Right ventricle myocardium inferior (tissue), 1 donor: ENCODE results near the gene SEC14L1. TPM values are rescaled to one million over a fixed set of nuclear protein-coding genes. Genes with fewer than 3 reads are reported as not detected.
A peak's percentile ranks its signal among the peaks of the same experiment; 100 is the strongest.
"Not testable (repeated sequence)": the region's sequence is repeated elsewhere in the genome, so short reads cannot be mapped to it uniquely, and the experiment has no call there.

Experiments used
- ATAC-seq: fragments of 200-7000 bp; cut with Tn5 transposase; one replicate; pipeline ENCODE4 v1.9.1; 2020; ENCODE audit warnings: mild to moderate bottlenecking, moderate library complexity
- DNase-seq: peaks from one replicate; pipeline ENCODE4 v3.0.0; 2021; ENCODE audit errors: missing footprints
- intact Hi-C: fragments of 100-400 bp; cut with DNase I; formaldehyde crosslinking; loops from one replicate; pipeline ENCODE4 v1.11.0; 2022
- total RNA-seq: library from RNA; stranded (reverse); fragmentation: NEBNext Ultra II Directional; extraction: Animal tissue kit (Norgen Biotek cat#: 25700); gene quantifications from one replicate; pipeline ENCODE4 v1.2.1, GENCODE V29; 2021
- donor health status: DM: no; HTN: yes; CAD: no; lungs with severe emphysema.

Gene SEC14L1
- total RNA-seq, 1 donor from 2014 or later: 65.5 TPM

DNA sequence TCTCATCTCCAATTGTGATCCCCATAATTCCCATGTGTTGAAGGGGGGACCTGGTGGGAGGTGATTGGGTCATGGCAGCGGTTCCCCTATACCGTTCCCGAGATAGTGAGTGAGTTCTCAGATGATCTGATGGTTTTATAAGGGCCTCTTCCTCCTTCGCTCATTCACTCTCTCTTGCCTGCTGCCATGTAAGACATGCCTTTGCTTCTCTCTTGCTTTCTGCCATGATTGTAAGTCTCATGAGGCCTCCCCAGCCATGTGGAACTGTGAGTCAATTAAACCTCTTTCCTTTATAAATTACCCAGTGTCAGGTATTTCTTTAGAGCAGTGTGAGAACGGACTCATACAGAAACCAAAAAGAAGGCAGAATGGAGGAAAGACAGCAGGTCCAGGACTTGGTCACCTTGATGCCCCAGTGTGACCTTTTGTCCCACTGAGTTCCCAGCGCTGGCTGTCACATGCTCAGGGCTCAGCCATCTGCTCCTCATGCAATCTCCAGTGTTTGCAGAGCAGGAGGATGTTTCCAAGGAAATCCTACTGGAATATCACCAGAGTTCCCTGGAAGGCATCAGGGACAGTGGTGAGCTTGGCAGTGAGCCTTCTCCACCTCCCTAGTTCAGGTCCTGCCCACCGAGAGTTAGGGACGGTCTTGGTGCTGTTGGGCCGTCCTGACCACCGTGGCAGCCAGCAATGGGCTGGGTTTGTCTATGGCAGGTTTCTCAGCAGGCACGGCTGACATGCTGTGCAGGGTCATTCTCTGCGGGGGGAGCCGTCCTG lies 96.7 kb downstream of the SEC14L1 start:
- DNase-seq (no peak), ATAC-seq (peak; percentile 37)
- intact Hi-C loops: no loop called here

DNA sequence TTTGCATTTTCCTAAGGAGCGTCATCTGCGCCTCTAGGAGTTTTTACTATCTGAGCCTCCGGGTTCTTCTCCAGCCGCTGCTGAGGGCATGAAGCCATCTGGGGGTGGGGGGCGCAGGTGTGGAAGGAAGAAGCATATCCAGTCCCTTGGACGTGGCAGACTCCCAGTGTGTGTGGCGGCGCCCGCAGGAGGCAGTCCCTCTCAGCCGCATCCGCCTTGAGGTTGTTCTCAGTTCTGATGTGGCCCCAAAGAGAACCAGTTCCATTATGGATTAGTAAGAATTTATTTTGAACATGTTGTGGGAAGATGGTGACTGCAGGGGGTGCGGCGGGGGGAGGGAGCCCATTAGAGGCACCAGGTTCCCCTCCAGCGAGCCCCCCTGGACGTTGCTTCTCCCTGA lies 100.2 kb downstream of the SEC14L1 start:
- intact Hi-C loops: no loop called here
- DNase-seq: no peak
- no peak for ATAC-seq

GRCh38 chr17:77242118-77242851 lies 101.5 kb downstream of the SEC14L1 start:
- DNase-seq: no peak
- intact Hi-C loops: no loop called here
- ATAC-seq: no peak

GRCh38 chr17:77245162-77245926 lies 104.6 kb downstream of the SEC14L1 start:
- intact Hi-C loops: no loop called here
- DNase-seq (no peak), ATAC-seq (no peak)

DNA sequence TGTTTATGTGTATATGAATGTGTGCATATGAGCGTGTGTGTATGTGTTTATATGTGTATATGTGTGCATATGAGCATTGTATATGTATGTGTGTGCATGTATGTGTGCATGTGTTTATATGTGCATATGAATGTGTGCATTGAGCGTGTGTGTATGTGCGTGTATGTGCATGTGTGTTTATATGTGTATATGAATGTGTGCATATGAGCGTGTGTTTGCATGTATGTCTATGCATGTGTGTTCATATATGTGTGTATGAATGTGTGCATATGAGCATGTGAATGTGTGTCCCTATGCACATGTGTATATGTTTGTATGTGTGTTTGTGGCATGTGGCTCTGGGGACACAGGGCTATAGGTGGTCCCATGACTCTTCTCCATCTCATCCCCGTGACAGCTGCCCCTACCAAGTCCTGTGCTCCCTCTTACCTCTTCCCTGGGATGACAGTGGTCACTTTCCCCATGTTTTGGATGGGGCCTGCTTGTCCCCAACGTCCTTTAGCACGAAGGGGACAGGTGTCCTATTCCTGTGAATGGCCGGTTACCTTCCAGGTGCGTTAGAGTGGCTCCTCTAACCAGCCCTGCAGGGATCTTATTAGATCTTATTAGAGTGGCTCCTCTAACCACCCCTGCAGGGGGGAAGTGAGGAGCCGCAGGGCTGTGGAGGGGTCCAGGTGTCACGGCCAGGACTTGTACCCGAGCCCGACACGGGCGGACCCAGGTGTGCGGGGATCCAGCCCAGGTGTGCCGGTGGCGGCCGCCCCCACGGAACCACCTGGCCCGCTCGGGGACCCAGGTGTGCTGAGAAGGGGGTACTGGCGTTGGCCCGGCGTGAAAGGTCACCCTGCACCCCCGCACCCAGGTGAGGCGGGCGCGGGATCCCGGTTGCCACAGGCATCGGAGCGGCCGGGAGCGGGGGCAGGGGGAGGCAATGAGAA lies 105.6 kb downstream of the SEC14L1 start:
- DNase-seq: no peak
- intact Hi-C loops: loop anchor here (1.0 to 2.0 kb wide), 2 partner anchors 160 to 380 kb away; no protein-coding TSS in a partner anchor

DNA sequence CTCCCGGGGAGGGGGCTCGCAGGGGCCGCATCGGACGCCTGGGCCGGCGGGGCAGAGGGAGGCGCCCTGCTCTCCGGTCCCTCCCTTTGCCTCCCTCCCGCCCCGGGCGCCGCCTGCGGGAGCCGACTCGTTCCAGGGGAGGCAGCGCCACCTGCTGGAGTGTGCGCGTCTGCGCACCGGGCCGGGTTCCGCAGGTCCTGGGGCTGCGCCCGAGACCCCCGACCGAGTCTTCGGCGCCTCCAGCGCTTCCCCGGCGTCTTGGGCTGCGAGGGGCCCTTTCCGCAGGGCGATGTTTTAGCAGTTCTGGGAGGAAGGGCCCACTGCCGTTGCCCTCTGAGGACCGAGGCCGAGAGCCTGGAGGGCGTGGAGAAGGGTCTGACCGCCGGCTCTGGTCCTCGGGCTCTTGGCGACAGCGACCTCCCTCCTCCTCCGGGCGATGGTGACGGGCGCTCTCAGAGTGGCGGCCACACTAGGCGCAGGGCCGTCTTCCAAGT lies 106.3 kb downstream of the SEC14L1 start:
- intact Hi-C loops: loop anchor here (1.0 to 2.0 kb wide), 2 partner anchors 161 to 380 kb away; no protein-coding TSS in a partner anchor
- peak; percentile 94 for DNase-seq
- peak; percentile 96 for ATAC-seq

More for the DNA sequence above, 105.6 kb downstream of the SEC14L1 start:
- peak; percentile 25 for ATAC-seq

- no peak for ATAC-seq
These were observed 106.8 kb downstream of the SEC14L1 start for GRCh38 chr17:77247609-77248008.

DNA sequence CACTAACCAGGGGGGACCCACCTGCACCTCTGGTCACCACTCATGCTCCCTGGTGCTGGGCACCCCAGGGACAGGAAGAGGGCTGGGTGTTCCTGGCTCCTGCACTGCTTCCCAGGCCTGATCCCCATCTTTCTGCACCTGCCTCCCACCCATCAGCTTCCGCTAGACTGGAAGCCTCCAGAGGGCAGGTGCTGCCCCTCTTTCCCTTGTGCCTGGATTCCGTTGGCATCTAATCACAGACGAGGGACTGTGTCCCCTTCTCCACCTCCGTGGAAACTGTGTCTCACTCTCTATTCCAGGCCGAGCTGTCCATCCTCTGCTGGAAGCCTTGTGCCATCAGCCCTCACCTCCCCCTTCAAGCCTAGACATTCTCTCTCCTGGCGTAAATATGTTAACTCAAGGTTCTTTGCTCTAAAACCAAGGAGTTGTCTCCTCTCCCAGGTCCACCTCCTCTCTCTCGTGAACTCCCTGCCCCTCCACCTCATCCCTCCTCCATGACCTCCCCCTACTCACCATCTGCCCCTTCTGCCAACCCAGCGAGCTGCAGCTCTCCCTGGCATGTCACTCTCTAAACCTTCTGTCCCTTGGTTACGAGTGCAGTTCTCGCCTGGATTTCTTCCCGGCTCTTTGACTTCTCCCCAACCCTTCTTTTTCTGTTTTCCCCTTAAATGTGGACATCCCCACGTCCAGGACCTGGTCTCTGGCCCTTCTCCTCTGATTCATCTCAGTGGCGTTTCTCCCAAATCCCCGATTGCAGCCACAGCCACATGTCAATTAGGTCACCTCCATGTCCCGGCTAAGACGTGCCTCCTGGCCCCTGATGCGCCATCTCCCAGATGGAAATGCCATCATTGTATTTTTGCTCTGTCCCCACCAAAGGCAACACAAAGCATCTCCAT lies 107.7 kb downstream of the SEC14L1 start:
- no peak for DNase-seq
- intact Hi-C loops: no loop called here
- ATAC-seq: no peak

More at GRCh38 chr17:77247609-77248008, 106.8 kb downstream of the SEC14L1 start:
- intact Hi-C loops: loop anchor here (1.0 to 2.0 kb wide), 2 partner anchors 161 to 381 kb away; no protein-coding TSS in a partner anchor
- DNase-seq: no peak

DNA sequence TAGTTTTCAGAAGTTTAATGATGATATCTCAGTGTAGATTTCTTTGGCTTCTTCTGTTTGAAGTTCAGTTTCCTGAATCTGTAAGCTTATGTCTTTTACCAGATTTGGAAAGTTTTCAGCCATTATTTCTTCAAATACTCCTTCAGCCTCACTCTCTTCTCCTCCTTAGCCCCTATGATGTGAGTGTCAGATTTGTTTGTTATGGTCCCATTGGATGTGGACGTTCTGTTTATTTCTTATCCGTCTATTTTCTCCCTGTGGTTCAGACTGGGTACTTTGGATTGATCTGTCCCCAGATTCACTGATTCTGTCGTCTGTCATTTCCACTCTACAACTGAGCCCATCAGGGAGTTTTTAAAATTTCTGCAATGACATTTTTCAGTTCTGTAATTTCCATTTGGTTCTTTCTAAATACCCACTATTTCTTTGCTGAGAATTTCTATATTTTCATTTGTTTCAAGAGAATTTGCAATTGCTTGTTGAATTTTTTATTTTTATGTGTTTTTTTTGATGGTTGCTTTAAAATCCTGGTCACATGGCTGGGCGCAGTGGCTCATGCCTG lies 110.9 kb downstream of the SEC14L1 start:
- DNase-seq (no peak), ATAC-seq (no peak)
- intact Hi-C loops: no loop called here

DNA sequence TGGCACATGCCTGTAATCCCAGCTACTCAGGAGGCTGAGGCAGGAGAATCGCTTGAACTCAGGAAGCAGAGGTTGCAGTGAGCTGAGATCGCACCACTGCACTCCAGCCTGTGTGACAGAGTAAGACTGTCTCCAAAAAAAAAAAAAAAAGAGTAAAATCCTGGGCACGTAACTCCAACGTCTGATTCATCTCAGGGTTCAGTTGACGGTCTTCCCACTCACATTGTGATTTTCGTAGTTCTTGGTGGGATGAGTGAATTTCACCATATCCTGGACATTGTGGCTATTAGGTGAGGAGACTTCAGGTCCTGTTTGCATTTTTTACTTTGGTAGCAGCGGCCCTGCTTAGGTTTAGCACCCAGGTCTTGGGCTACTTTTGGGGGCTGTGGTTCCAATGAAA lies 111.5 kb downstream of the SEC14L1 start:
- ATAC-seq, DNase-seq, intact Hi-C loops: not testable (repeated sequence)

DNA sequence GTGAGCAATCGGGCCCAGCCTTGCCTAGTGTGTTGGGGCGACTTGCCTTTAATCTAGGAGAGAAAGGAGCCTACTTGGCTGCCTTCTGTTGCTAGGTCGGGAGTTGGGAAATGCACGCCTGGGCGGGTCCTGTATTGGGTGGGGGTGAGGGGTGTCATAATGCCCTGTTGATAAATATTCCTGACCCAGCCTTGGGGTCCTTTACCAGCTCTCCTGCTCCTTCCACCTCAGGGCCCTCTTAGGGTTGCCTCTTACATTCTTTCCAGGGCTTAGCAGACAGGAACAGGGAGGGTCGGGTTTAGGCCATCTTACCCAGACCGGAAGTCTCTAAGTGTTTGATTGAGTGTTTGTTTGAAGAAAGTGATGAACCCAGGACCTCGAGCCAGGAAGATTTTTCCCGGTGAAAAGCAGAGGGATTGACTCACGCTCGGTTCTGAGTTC lies 112.9 kb downstream of the SEC14L1 start:
- DNase-seq (no peak), ATAC-seq (no peak)
- intact Hi-C loops: no loop called here

DNA sequence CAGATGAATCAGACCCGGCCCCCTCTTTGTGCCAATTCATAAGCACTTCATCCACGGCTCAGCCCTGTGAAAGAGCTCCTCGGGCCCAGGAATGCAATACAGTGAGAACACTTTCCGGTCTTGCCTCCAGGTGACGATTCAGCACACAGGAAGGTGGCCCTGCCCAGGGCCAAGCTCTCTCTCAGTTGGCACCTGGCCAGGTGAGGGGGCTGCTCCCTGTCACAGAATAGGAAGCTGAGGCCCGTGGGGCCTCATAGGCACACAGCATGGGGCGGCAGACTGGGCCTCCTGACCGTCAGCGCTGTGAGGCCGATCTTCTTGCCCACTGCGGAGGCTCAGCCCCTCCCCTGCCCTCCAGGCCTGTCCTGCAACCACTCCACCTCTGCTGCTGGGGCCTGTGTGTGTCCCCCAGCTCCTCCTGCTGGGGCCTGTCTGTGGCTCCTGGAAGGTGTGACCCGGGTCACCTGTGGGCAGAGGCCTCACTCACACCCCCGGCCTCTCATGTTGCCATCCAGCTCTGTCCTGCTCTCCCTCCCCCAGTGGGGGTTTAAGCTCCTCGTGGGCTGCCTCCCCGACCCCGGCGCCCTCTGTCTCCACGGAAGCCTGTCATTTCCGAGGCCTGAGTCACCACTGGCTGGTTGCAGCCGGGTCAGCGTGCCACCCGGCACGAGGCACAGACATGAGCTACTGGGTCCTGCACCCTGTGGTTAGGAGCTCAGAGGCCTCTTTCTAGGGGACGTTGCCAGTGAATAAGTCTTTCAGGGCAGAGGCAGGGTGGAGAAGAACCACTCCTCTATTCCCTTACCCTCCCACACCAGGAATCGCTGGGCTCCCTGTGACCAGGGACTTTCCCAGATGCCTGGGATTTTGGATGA lies 114.4 kb downstream of the SEC14L1 start:
- intact Hi-C loops: no loop called here
- DNase-seq (no peak), ATAC-seq (peak; percentile 20)

GRCh38 chr17:77255970-77256369 lies 115.2 kb downstream of the SEC14L1 start:
- DNase-seq, ATAC-seq, intact Hi-C loops: not testable (repeated sequence)

- no peak for ATAC-seq
- intact Hi-C loops: no loop called here
These were observed 115.9 kb downstream of the SEC14L1 start for GRCh38 chr17:77256710-77257109.

GRCh38 chr17:77257169-77257568 lies 116.4 kb downstream of the SEC14L1 start:
- no peak for DNase-seq

More at GRCh38 chr17:77256710-77257109, 115.9 kb downstream of the SEC14L1 start:
- no peak for DNase-seq

More at GRCh38 chr17:77257169-77257568, 116.4 kb downstream of the SEC14L1 start:
- ATAC-seq: no peak
- intact Hi-C loops: no loop called here
